ENCODE measurements around the gene ANO9.
"Not testable (repeated sequence)": the region's sequence is repeated elsewhere in the genome, so short reads cannot be mapped to it uniquely, and the experiment has no call there.

The ANO9 gene

DNA sequence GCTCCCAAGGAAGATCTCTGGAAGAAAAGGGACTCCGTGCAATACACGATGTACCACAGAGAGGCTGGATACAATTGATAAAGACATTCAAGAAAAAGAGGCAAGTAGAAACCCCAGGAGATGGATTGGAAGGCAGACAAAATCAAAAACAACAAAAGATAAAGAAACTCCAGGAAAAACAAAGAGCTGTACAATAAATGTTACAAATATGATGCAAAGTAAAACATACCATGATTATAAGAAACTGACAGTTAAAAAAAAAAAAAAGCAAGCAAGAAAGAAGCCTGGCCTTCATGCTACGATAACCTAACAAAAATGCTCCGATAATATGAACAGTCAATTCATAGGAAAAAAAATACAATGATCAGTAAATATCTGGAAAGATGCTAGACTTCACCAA, 16.5 kb downstream of the ANO9 start:
- Histone ChIP-seq H3K9me3 (ENCODE audit: control insufficient read depth, low read length) (no peaks in the 10 kb centered on the region), H3K36me3 (ENCODE audit: control insufficient read depth, insufficient read depth, low read length) (peaks cover 10% of the 10 kb centered on the region), H3K4me3 (ENCODE audit: insufficient read depth, low read depth, low read length, poor library complexity, severe bottlenecking) (no peak overlapping the region), H3K27ac (ENCODE audit: insufficient read depth, low read length, poor library complexity, severe bottlenecking) (no peak overlapping the region), H3K4me1 (ENCODE audit: control insufficient read depth, insufficient read depth, low read length, poor library complexity, severe bottlenecking) (no peaks in the 10 kb centered on the region), H3K27me3 (replicated peaks; ENCODE audit: control insufficient read depth, insufficient read depth, low read length, poor library complexity, severe bottlenecking) (no peaks in the 10 kb centered on the region)
- DNase-seq: no peak

DNA sequence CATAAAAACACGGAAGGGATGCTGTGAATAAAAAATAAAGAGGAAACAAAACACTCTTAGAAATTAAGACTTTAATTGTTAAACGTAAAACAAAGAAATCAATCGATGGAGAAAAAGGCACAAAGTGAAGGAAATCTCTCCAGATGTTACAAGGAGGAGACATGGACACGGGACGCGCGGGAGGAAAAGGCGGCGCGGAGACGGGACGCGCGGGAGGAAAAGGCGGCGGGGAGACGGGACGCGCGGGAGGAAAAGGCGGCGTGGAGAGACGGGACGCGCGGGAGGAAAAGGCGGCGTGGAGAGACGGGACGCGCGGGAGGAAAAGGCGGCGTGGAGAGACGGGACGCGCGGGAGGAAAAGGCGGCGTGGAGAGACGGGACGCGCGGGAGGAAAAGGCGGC, 17.0 kb downstream of the ANO9 start:
- H3K9me3 ChIP-seq (ENCODE audit: control insufficient read depth, low read length); H3K4me3 ChIP-seq (ENCODE audit: insufficient read depth, low read depth, low read length, poor library complexity, severe bottlenecking); H3K4me1 ChIP-seq (ENCODE audit: control insufficient read depth, insufficient read depth, low read length, poor library complexity, severe bottlenecking); H3K27ac ChIP-seq (ENCODE audit: insufficient read depth, low read length, poor library complexity, severe bottlenecking); H3K27me3 ChIP-seq (replicated peaks; ENCODE audit: control insufficient read depth, insufficient read depth, low read length, poor library complexity, severe bottlenecking); DNase-seq: not testable (repeated sequence)
- H3K36me3 ChIP-seq (ENCODE audit: control insufficient read depth, insufficient read depth, low read length): peaks cover 10% of the 10 kb centered on the region

GRCh38 chr11:424232-424631, 17.6 kb downstream of the ANO9 start:
- no peaks in the 10 kb centered on the region for H3K4me1 ChIP-seq (ENCODE audit: control insufficient read depth, insufficient read depth, low read length, poor library complexity, severe bottlenecking)
- DNase-seq: no peak
- no peak overlapping the region for H3K4me3 ChIP-seq (ENCODE audit: insufficient read depth, low read depth, low read length, poor library complexity, severe bottlenecking)
- no peaks in the 10 kb centered on the region for H3K9me3 ChIP-seq (ENCODE audit: control insufficient read depth, low read length)
- H3K27me3 ChIP-seq (replicated peaks; ENCODE audit: control insufficient read depth, insufficient read depth, low read length, poor library complexity, severe bottlenecking): no peaks in the 10 kb centered on the region
- H3K36me3 ChIP-seq (ENCODE audit: control insufficient read depth, insufficient read depth, low read length): peaks cover 10% of the 10 kb centered on the region
- no peak overlapping the region for H3K27ac ChIP-seq (ENCODE audit: insufficient read depth, low read length, poor library complexity, severe bottlenecking)

- peaks cover 3% of the 10 kb centered on the region for H3K36me3 ChIP-seq (ENCODE audit: control insufficient read depth, insufficient read depth, low read length)
- no peak for DNase-seq
- H3K4me3 ChIP-seq (ENCODE audit: insufficient read depth, low read depth, low read length, poor library complexity, severe bottlenecking): no peak overlapping the region
- H3K9me3 ChIP-seq (ENCODE audit: control insufficient read depth, low read length): no peaks in the 10 kb centered on the region
- peaks cover 4% of the 10 kb centered on the region for H3K4me1 ChIP-seq (ENCODE audit: control insufficient read depth, insufficient read depth, low read length, poor library complexity, severe bottlenecking)
- H3K27ac ChIP-seq (ENCODE audit: insufficient read depth, low read length, poor library complexity, severe bottlenecking): no peak overlapping the region
- no peaks in the 10 kb centered on the region for H3K27me3 ChIP-seq (replicated peaks; ENCODE audit: control insufficient read depth, insufficient read depth, low read length, poor library complexity, severe bottlenecking)
Observed at GRCh38 chr11:422249-422656, 19.6 kb downstream of the ANO9 start.

DNA sequence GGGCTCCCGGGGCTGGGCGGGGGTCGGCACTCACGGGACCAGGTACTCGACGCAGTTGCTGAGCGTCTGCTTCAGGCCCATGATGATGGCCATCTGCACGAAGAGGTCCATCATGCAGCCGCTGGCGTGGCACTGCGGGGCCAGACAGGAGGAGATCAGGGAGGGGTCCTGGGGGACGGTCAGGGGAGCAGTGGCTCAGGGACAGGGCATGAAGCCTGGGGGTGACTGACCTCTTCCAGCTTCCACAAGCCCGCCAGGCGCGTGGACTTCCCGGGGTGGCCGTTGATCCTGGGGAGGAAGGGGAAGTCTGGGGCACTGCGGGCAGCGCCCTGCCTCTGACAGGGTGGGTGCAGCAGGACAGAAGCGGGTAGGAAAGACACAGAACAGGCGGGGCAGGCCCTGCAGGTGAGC, 20.9 kb downstream of the ANO9 start:
- DNase-seq: no peak
- peaks cover 9% of the 10 kb centered on the region for H3K4me1 ChIP-seq (ENCODE audit: control insufficient read depth, insufficient read depth, low read length, poor library complexity, severe bottlenecking)
- H3K36me3 ChIP-seq (ENCODE audit: control insufficient read depth, insufficient read depth, low read length): no peaks in the 10 kb centered on the region
- no peak overlapping the region for H3K4me3 ChIP-seq (ENCODE audit: insufficient read depth, low read depth, low read length, poor library complexity, severe bottlenecking)
- no peak overlapping the region for H3K27ac ChIP-seq (ENCODE audit: insufficient read depth, low read length, poor library complexity, severe bottlenecking)
- H3K9me3 ChIP-seq (ENCODE audit: control insufficient read depth, low read length): no peaks in the 10 kb centered on the region
- no peaks in the 10 kb centered on the region for H3K27me3 ChIP-seq (replicated peaks; ENCODE audit: control insufficient read depth, insufficient read depth, low read length, poor library complexity, severe bottlenecking)

DNA sequence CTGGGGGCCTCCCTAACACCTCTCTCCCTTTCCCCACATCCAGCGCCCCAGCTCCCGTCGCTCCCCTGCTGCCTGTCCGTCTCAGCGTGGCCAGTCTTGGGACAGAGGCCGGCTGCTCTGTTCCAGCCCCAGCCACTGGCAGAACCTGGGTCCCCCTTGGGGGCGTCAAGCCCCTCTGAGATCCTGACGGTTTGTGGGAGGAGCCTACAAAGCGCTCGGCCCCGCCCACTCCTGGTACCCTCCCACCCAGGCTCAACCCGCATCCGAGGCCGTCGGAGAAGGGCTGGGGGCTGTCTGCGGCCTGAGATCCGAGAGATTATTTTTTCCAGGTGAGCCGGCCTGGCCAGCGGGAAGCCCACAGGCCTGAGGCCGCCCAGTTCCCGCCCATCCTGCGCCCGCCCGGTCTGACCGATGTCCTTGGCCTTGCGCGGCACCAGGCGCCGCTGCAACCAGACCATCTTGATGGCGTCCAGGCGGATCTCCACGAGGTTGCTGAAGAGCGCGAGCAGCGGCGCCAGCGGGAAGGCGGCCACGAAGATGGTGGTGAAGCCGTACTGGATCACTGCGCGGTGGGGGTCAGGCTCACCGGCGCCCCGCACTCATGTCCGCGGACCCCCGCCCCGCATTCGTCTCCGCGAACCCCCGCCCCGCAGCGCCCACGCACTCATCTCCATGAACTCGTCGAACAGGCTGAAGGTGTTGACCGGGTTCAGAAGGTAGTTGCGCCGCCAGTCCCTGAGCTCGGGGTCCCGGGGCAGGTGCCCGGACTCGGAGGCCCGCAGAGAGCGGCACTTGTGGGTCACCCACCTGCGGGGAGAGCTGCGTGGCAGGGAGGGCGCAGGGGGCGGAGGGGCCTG, 21.5 kb downstream of the ANO9 start:
- Histone ChIP-seq H3K4me1 (ENCODE audit: control insufficient read depth, insufficient read depth, low read length, poor library complexity, severe bottlenecking) (peaks cover 15% of the 10 kb centered on the region), H3K9me3 (ENCODE audit: control insufficient read depth, low read length) (no peaks in the 10 kb centered on the region), H3K27ac (ENCODE audit: insufficient read depth, low read length, poor library complexity, severe bottlenecking) (no peak overlapping the region), H3K36me3 (ENCODE audit: control insufficient read depth, insufficient read depth, low read length) (no peaks in the 10 kb centered on the region), H3K27me3 (replicated peaks; ENCODE audit: control insufficient read depth, insufficient read depth, low read length, poor library complexity, severe bottlenecking) (no peaks in the 10 kb centered on the region), H3K4me3 (ENCODE audit: insufficient read depth, low read depth, low read length, poor library complexity, severe bottlenecking) (no peak overlapping the region)
- no peak for DNase-seq

GRCh38 chr11:419248-420005, 22.4 kb downstream of the ANO9 start:
- H3K27me3 ChIP-seq (replicated peaks; ENCODE audit: control insufficient read depth, insufficient read depth, low read length, poor library complexity, severe bottlenecking): no peaks in the 10 kb centered on the region
- no peak overlapping the region for H3K27ac ChIP-seq (ENCODE audit: insufficient read depth, low read length, poor library complexity, severe bottlenecking)
- DNase-seq: no peak

GRCh38 chr11:418343-419247, 23.2 kb downstream of the ANO9 start:
- Histone ChIP-seq H3K4me3 (ENCODE audit: insufficient read depth, low read depth, low read length, poor library complexity, severe bottlenecking) (no peak overlapping the region), H3K9me3 (ENCODE audit: control insufficient read depth, low read length) (no peaks in the 10 kb centered on the region), H3K27me3 (replicated peaks; ENCODE audit: control insufficient read depth, insufficient read depth, low read length, poor library complexity, severe bottlenecking) (no peaks in the 10 kb centered on the region), H3K27ac (ENCODE audit: insufficient read depth, low read length, poor library complexity, severe bottlenecking) (no peak overlapping the region), H3K4me1 (ENCODE audit: control insufficient read depth, insufficient read depth, low read length, poor library complexity, severe bottlenecking) (peaks cover 18% of the 10 kb centered on the region), H3K36me3 (ENCODE audit: control insufficient read depth, insufficient read depth, low read length) (no peaks in the 10 kb centered on the region)
- DNase-seq: no peak

More at GRCh38 chr11:419248-420005, 22.4 kb downstream of the ANO9 start:
- Histone ChIP-seq H3K36me3 (ENCODE audit: control insufficient read depth, insufficient read depth, low read length) (no peaks in the 10 kb centered on the region), H3K9me3 (ENCODE audit: control insufficient read depth, low read length) (no peaks in the 10 kb centered on the region), H3K4me1 (ENCODE audit: control insufficient read depth, insufficient read depth, low read length, poor library complexity, severe bottlenecking) (peaks cover 18% of the 10 kb centered on the region), H3K4me3 (ENCODE audit: insufficient read depth, low read depth, low read length, poor library complexity, severe bottlenecking) (no peak overlapping the region)

GRCh38 chr11:417652-418342, 24.0 kb downstream of the ANO9 start:
- no peak for DNase-seq
- Histone ChIP-seq H3K27me3 (replicated peaks; ENCODE audit: control insufficient read depth, insufficient read depth, low read length, poor library complexity, severe bottlenecking) (no peaks in the 10 kb centered on the region), H3K27ac (ENCODE audit: insufficient read depth, low read length, poor library complexity, severe bottlenecking) (peak overlapping the region; percentile 78), H3K4me1 (ENCODE audit: control insufficient read depth, insufficient read depth, low read length, poor library complexity, severe bottlenecking) (peaks cover 24% of the 10 kb centered on the region), H3K9me3 (ENCODE audit: control insufficient read depth, low read length) (no peaks in the 10 kb centered on the region), H3K36me3 (ENCODE audit: control insufficient read depth, insufficient read depth, low read length) (no peaks in the 10 kb centered on the region), H3K4me3 (ENCODE audit: insufficient read depth, low read depth, low read length, poor library complexity, severe bottlenecking) (no peak overlapping the region)

Measured in effector memory CD4-positive, alpha-beta T cell (primary cell).